ENCODE measurements around the gene CDK14. TPM values are rescaled to one million over a fixed set of nuclear protein-coding genes. Genes with fewer than 3 reads are reported as not detected.

Gene CDK14
- total and polyA plus RNA-seq, 10 of the 15 experiments (the other 5 are each of a cell fraction or from before 2014, with no cell fraction given) = 6.5 to 61.3 (median 24.2) TPM

GRCh38 chr7:90889210-90889609 lies 293.1 kb downstream of the CDK14 start:
- ChIA-PET CTCF (no interaction called here), POLR2A (no interaction called here), RAD21 (ENCODE audit: unreplicated experiment) (no interaction called here), SMC1A (ENCODE audit: uncharacterized antibody, unreplicated experiment) (interaction anchor here (0.7 kb wide), 1 partner anchor 264 kb away, joined by 3 read pairs; no protein-coding TSS in a partner anchor)
- no peak for DNase-seq (ENCODE audit: low read depth, low spot score)
- WGBS (ENCODE audit: insufficient coverage, insufficient replicate concordance, low lambda C conversion rate, missing lambda C conversion rate) = 87% methylated on average over 2 of the region's 2 CpGs
- in situ Hi-C loops (cut with MboI) (no loop called here), intact Hi-C loops (cut with micrococcal nuclease; ENCODE audit: unreplicated experiment) (no loop called here)
- Histone ChIP-seq H3K9ac (ENCODE audit: control insufficient read depth, insufficient read depth, low read length) (no peak overlapping the region), H4K20me1 (ENCODE audit: control insufficient read depth, insufficient read depth) (no peaks in the 10 kb centered on the region), H3K36me3 (ENCODE audit: control insufficient read depth in 2 of 2, insufficient read depth in 2 of 2, low read length in 1 of 2) (no peaks in the 10 kb centered on the region), H3K27ac (ENCODE audit: control insufficient read depth, insufficient read depth) (no peak overlapping the region), H3K79me2 (ENCODE audit: control insufficient read depth, insufficient read depth, low read length) (no peaks in the 10 kb centered on the region), H3K4me1 (ENCODE audit: control insufficient read depth, insufficient read depth, low read length) (peaks cover 11% of the 10 kb centered on the region; the same call in 1 of the 2 replicates), H3K27me3 (replicated peaks in 1 of 2; ENCODE audit: control insufficient read depth in 2 of 2, insufficient read depth in 2 of 2, low read length in 1 of 2) (no peaks in the 10 kb centered on the region), H3K4me3 (no peak overlapping the region), H3K4me2 (ENCODE audit: control insufficient read depth, insufficient read depth) (no peak overlapping the region), H3K9me3 (replicated peaks; ENCODE audit: control insufficient read depth, insufficient read depth, low read length) (no peaks in the 10 kb centered on the region), H2AFZ (ENCODE audit: control insufficient read depth, low read depth, low read length) (no peak overlapping the region)
- BruUV-seq (replicated peaks) = no TSS peak
- FAIRE-seq = no peak
- ATAC-seq = no peak
- TF ChIP-seq SKIL (IDR thresholded peaks at IDR 0.05; ENCODE audit: low read depth, poor library complexity, severe bottlenecking) (no peak), KAT2A (conservative IDR thresholded peaks at IDR 0.05; ENCODE audit: control insufficient read depth, low read depth, low read length) (no peak), SMC3 (IDR thresholded peaks at IDR 0.05; ENCODE audit: borderline replicate concordance, low read length) (no peak), CTCF (IDR thresholded peaks at IDR 0.05 in 2 of 3, conservative IDR thresholded peaks at IDR 0.05 in 1 of 3; ENCODE audit: control insufficient read depth in 2 of 3, extremely low read depth in 1 of 3, insufficient read depth in 1 of 3, low read depth in 3 of 3, low read length in 3 of 3) (no peak), IRF4 (IDR thresholded peaks at IDR 0.05; ENCODE audit: low read depth, low read length) (no peak), NFYA (IDR thresholded peaks at IDR 0.05; ENCODE audit: borderline replicate concordance, low read depth, low read length) (no peak), SMAD5 (IDR thresholded peaks at IDR 0.05; ENCODE audit: low read depth) (no peak), PRDM15 (CRISPR knock-in tag; IDR thresholded peaks at IDR 0.05) (no peak), POLR2A (IDR thresholded peaks at IDR 0.05; ENCODE audit: low read depth, low read length) (no peak), TAF1 (IDR thresholded peaks at IDR 0.05; ENCODE audit: borderline replicate concordance, low read depth, low read length) (no peak), BHLHE40 (IDR thresholded peaks at IDR 0.05; ENCODE audit: borderline replicate concordance in 1 of 2, low read depth in 2 of 2, low read length in 1 of 2) (no peak), BCL3 (IDR thresholded peaks at IDR 0.05; ENCODE audit: borderline replicate concordance, insufficient read depth, low read depth, low read length, poor library complexity, severe bottlenecking) (no peak), ATF2 (IDR thresholded peaks at IDR 0.05; ENCODE audit: low read length) (no peak), ZNF622 (IDR thresholded peaks at IDR 0.05) (no peak)

All from GM12878 (cell line).